Thyroid gland (tissue), 4 donors: ENCODE data around the gene NT5C3B.

ENCODE experiments used
- CTCF ChIP-seq, 6 experiments: fragments of 200-600 bp in 3 of 6; fragments of 450-650 bp in 3 of 6; sonication (generic) in 3 of 6; IDR thresholded peaks; one replicate each; pipeline ENCODE4 v1.5.1; 2016 to 2019; ENCODE audit warnings: antibody characterized with exemption in 6 of 6, mild to moderate bottlenecking in 2 of 6, inconsistent platforms in 1 of 6, moderate library complexity in 1 of 6
- POLR2A ChIP-seq, 2 donors: fragments of 450-650 bp; IDR thresholded peaks; one replicate each; pipeline ENCODE4 v1.6.1; 2017; ENCODE audit warnings: antibody characterized with exemption in 2 of 2, mild to moderate bottlenecking in 2 of 2, moderate library complexity in 1 of 2

GRCh38 chr17:41796121-41796895 is 39.7 kb downstream of the NT5C3B start:
- TF ChIP-seq CTCF (IDR thresholded peaks at IDR 0.05) (no peak), POLR2A (IDR thresholded peaks at IDR 0.05) (no peak)
